ENCODE results near the gene SDHA.
"Not testable (repeated sequence)": the region's sequence is repeated elsewhere in the genome, so short reads cannot be mapped to it uniquely, and the experiment has no call there.

SDHA gene

DNA sequence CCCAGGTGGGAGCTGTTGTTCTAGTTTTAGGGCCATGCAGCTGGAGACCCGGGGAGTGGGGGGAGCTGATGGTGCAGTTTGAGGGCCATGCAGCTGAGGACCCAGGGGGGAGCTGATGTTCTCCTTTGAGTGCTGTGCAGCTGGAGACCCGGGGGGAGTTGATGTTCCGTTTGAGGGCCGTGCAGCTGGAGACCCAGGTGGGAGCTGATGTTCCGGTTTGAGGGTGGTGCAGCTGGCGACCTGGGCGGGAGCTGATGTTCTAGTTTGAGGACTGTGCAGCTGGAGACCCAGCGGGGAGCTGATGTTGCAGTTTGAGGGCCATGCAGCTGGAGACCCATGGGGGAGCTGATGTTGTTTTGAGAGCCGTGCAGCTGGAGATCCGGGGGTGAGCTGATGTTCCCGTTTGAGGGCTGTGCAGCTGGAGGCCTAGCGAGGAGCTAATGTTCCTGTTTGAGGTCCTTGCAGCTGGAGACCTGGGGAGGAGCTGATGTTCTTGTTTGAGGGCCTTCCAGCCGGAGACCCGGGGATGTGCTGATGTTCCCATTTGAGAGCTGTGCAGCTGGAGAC is 68.0 kb downstream of the SDHA start:
- Histone ChIP-seq H3K4me3 (no peak overlapping the region), H3K27ac (no peak overlapping the region)

DNA sequence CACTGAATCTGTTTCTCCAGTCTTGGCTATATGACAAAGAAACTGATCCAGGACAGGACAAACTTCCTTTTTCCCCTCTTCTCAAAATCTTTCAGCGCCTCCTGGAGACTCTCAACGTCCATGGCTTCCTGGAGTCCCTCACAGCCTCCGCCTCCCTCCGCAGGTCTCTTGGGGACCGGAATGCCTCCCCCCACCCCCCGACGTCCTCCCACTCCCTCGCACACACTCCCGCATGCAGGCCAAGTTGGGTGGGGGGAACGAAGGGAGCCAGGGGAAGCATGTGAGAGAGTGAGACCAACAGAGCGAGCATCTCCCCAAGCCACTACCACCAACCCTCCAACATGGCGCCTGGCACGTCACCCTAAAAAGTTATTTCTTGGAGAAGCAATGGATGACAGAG is 72.1 kb downstream of the SDHA start:
- H3K4me3 ChIP-seq, H3K27ac ChIP-seq: not testable (repeated sequence)

DNA sequence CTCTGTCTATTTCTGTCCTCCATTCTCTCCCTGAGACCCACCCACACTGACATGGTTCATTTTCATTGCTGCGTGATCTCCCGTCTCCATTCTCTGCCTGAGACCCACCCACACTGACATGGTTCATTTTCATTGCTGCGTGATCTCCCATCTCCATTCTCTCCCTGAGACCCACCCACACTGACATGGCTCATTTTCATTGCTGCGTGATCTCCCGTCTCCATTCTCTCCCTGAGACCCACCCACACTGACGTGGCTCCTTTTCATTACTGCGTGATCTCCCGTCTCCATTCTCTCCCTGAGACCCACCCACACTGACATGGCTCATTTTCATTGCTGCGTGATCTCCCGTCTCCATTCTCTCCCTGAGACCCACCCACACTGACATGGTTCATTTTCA is 73.2 kb downstream of the SDHA start:
- not testable (repeated sequence) for H3K27ac ChIP-seq

DNA sequence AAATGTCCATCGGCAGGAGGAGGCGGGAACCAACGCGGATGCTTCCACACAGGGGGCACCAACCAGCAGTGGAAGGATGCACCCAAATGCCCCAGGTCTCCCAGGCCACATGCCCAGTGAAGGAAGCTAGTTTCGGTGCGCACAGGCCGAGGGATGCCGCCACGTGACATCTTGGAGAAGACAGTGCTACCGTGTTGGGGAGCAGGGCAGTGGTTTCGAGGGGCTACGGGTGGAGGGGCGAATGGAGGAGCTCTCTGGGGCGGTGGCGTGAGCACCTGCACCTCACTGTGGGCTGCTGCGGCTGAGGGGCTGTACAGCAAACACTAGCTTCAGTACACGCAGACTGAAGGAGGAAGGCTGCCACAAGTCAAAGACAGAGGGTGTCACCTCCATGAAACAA is 76.7 kb downstream of the SDHA start:
- H3K4me3 ChIP-seq, H3K27ac ChIP-seq: not testable (repeated sequence)

More for the DNA sequence above, 73.2 kb downstream of the SDHA start:
- H3K4me3 ChIP-seq: not testable (repeated sequence)

DNA sequence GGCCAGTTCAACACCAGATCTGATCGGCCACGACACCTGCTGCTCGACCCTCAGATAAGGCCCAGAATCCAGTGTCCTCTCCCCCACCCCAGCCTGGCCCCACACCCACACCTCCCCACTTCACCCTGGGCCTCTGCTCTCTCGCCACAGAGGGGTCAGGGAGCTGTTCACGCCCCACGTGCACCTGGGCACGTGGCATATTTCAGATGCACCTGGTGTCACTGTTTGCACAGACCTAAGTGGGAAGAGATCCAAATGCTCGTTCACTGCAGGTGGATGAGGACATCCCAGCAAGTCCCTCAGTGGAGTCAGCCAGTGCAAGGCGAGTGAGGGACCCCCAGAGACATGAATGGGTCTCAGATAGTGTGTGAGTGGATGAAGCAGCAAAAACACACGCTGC is 78.1 kb downstream of the SDHA start:
- not testable (repeated sequence) for H3K4me3 ChIP-seq, H3K27ac ChIP-seq

DNA sequence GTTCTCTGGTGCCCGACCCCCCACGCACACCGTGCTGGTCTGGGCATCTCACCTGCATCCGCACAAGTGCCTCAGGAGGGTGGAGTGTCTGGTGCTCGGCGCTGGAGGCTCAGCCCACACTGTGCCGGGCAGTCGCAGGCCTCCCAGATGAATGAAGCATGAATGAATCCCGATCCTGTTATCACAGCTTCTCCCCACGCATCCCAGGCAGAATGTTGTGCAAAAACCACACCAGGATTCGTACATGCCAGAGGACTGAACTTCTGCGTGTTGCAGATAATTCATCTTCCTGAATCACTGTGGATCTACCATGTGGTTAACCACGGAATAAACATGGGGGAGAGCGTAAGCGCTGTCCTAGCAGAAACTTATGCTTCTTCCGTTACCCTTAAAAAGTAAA is 78.8 kb downstream of the SDHA start:
- not testable (repeated sequence) for H3K4me3 ChIP-seq, H3K27ac ChIP-seq

DNA sequence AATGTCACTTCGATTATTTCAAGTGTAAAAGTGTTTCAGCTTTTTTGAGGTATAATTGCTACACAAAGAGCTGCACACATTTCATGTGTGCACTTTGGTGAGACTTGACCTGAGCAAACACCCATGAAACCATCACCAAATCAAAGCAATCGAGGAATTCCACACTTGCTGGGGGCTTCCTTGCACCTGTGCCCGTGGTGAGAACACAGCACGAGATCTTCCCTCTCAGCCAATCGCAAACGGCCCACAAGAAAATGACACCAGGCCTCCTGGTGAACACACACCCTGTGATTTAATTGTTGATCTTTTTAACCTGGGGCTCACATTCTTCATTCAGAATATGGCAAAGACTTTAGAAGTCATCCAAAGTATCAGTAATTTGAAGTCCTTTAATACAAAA is 79.3 kb downstream of the SDHA start:
- not testable (repeated sequence) for H3K27ac ChIP-seq

DNA sequence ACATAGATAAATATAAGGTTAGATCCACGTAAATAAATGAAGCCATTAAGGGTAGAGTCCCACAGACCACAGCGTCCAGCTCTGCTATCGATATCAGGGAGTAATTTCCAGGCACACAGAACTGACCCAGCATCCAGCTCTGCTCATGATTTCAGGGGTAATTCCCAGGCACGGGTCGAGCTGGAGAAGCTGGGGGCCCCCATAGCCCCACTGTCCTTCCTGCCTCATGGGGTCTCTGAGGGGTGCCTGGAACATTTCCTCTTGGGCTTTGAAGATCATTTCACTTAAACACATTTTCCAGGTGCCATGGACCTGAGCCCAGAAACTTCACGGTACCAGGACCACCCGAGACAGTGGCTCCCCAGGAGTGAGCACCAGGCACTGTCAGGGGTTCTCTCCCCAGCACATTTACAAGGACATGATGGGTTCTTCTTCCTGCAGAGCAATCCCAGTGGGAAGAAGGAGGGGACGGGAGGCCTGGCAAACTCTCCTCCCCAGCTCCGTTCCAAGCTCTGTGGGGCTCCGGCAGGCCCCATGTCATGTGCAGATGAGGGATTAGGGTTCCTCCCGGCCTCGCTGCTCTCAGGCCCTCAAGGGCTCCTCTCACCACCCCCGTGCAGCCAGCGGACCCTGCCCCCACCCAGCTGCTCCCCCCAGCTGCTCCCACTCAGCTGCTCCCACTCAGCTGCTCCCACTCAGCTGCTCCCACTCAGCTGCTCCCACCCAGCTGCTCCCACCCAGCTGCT is 80.0 kb downstream of the SDHA start:
- not testable (repeated sequence) for H3K27ac ChIP-seq, H3K4me3 ChIP-seq

More for the DNA sequence above, 79.3 kb downstream of the SDHA start:
- not testable (repeated sequence) for H3K4me3 ChIP-seq

DNA sequence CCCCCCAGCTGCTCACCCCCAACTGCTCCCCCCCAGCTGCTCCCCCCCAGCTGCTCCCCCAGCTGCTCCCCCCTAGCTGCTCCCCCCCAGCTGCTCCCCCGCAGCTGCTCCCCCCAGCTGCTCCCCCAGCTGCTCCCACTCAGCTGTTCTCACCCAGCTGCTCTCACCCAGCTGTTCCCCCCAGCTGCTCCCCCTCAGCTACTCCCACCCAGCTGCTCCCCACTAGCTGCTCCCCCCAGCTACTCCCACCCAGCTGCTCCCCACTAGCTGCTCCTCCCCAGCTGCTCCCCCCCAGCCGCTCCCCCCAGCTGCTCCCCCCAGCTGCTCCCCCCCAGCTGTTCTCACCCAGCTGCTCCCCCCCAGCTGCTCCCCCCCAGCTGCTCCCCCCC is 80.6 kb downstream of the SDHA start:
- H3K4me3 ChIP-seq: no peak overlapping the region
- H3K27ac ChIP-seq: no peak overlapping the region

DNA sequence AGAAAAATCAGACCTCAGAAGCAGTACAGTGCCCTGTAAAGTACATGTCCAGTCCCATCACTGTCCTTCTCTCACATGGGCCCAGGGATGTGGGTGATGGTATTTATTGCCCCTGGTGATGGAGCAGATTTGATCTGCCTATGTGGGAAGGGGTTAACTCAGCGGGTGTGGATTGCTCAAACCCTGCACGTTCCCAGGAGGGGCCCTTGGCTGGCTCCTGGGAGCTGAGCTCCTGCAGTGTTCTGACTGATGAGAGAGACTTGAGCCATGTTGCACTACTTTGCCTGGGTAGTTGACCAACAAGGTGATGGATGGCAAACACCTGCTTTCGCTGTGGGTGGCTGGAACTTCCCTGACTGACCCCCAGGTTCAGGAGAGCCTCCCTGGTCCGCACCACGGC is 81.8 kb downstream of the SDHA start:
- not testable (repeated sequence) for H3K4me3 ChIP-seq, H3K27ac ChIP-seq

DNA sequence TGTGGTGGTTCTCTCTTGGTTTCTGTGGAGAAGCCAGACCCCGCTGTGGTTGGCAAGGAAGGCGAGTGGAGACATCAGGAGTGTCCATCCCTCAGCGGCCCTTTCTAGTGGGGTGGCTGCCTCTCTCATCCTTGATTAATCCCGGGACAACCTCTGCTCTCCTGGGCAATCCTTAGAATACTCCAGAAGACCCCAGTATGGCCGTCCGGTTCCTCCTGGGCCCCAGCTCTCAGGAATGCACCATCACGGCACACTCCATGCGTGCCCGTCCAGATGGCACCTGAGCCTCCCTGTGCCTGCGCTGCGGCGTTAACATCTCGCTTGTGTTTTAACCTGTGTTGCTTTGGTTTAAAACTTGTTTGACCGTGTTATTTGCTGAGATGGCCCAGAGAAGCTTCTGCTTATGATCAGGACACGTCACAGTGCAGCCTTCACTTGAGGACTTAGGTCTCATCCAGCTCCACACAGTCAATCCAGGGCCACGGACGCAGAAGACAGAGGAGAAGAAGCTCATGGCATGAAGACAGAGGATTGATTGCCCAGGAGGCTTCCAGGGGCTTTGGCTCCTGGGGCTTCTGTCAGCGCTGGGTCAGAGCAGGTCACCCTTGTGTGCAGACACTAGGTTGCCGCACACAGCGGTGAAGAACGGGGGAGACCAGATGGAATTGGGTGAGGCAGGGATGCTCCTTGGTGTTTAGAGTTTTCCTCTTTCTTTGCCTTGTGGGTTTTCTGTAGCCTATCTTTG is 82.7 kb downstream of the SDHA start:
- not testable (repeated sequence) for H3K27ac ChIP-seq, H3K4me3 ChIP-seq

DNA sequence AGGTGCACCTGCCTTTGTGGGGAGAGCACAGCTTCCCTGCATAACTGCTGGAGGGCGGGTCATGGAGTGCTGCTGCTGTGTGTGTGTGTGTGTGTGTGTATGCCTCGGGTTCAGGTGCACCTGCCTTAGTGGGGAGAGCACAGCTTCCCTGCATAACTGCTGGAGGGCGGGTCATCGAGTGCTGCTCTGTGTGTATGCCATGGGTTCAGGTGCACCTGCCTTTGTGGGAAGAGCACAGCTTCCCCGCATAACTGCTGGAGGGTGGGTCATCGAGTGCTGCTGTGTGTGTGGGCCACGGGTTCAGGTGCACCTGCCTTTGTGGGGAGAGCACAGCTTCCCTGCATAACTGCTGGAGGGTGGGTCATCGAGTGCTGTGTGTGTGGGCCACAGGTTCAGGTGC is 84.3 kb downstream of the SDHA start:
- not testable (repeated sequence) for H3K4me3 ChIP-seq, H3K27ac ChIP-seq

DNA sequence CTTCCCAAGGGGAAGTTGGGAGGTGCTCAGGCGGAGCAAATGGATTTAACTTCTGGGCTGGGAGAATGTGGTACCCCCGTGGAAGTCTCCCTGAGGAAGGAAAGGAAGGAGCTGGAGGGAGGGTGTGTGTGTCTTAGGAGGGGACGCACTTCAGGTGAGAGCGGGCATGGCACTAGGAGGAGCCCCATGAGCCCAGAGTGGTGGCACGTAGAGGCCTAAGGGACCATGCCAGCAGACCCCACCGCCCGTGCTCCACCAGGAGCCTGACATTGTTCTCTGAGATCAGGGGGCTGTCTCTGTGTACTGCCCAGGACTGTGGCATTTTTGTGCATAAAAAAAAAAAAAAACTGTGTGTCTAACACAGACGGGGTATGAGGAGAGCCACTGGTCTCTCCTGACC is 84.8 kb downstream of the SDHA start:
- no peak overlapping the region for H3K27ac ChIP-seq
- no peak overlapping the region for H3K4me3 ChIP-seq

DNA sequence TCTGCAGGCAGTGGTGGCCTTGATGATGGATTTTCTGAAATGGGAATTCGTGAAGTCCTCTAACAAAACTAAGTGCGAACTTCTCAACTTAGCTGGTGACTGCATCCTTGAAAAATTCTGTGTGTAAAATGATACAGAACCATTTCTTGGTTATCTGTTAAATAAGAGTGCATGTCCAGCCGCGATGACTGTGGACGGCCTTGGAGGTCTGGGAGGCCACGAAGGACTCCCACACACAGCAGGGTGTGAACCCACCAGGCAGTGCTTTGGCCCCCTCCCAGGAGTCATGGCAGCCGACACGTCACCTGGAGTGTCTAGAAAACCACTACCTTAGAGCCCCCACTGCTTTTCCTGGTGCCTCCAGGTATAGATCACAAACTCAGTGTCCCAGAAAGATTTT is 85.6 kb downstream of the SDHA start:
- H3K4me3 ChIP-seq, H3K27ac ChIP-seq: not testable (repeated sequence)

DNA sequence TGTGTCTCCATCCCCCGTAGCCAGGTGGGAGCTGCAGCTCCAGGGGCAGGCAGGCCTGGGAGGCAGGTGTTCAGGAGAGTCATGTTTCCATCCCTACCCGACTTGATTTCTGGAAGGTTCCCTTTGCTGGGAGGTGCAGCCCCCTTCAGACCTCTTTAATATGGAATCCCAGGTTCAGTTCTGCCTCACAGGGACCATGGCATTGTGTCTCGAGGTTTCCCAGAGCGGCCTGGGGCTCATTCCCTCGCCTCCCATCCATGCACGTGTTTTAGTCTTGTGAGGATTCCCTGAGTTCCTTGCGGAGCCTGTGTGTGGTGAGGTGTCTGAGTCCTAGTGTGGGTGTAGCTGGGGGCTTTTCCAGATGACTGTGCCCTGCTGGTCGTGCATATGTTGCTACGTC is 86.9 kb downstream of the SDHA start:
- no peak overlapping the region for H3K4me3 ChIP-seq
- no peak overlapping the region for H3K27ac ChIP-seq

DNA sequence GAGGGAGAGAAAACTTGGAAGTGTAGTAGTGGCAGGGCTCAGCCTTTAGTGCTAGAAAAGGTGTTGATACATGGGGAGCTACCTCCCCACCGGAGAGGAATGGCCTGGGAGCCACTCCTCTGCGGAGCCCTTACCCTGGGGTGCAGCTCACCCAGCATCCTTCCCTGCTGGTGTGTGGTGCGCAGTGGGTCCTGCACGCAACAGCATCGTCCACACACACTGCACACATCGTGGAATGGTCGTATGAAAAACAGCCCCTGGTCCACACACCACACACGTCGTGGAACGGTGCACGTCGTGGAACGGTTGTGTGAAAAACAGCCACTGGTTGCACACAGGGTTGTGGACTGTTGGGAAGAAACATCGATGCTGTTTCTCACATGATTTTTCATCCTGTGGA is 87.3 kb downstream of the SDHA start:
- H3K27ac ChIP-seq: no peak overlapping the region
- no peak overlapping the region for H3K4me3 ChIP-seq

DNA sequence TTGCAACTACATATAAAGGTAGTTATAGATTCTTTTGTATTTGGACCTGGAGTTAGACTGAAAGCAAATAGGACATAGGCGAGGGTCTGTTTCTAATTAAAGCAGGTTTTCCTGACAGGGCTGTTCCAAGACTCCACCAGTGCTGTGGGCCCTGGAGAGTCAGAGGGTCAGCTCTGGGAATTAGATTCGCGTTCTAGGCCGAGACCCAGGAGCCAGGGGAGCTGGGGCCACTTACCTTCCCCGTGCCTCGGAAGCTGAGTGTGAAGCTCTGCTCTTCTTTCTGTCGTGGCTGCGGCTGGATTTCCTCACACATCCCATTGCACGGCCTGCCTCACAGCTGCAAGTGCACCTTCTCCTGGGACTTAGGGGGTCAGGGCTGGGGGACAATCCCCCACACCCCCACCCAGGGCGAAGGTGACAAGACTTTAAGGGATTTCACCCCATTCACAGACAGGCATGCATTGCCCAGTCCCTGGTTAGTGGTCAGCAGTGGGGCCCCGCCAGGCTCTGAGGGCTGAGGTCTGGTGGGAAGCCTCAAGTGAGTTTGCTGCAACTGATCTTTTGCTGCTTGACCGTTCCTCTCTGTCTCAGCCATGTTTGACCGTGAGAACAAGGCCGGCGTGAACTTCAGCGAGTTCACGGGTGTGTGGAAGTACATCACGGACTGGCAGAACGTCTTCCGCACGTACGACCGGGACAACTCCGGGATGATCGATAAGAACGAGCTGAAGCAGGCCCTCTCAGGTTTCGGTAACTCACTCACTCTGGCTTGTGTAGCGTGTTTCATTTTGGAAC is 88.1 kb downstream of the SDHA start:
- Histone ChIP-seq H3K4me3 (no peak overlapping the region), H3K27ac (no peak overlapping the region)
